GM21367 (cell line): ENCODE results near the gene ANKIB1.
A peak's percentile ranks its signal among the peaks of the same experiment; 100 is the strongest.

Experiments used
- ATAC-seq: cut with Tn5 transposase; IDR thresholded peaks from one replicate; pipeline ENCODE4 v1.9.1; 2021; ENCODE audit not compliant: unreplicated experiment

The ANKIB1 gene

DNA sequence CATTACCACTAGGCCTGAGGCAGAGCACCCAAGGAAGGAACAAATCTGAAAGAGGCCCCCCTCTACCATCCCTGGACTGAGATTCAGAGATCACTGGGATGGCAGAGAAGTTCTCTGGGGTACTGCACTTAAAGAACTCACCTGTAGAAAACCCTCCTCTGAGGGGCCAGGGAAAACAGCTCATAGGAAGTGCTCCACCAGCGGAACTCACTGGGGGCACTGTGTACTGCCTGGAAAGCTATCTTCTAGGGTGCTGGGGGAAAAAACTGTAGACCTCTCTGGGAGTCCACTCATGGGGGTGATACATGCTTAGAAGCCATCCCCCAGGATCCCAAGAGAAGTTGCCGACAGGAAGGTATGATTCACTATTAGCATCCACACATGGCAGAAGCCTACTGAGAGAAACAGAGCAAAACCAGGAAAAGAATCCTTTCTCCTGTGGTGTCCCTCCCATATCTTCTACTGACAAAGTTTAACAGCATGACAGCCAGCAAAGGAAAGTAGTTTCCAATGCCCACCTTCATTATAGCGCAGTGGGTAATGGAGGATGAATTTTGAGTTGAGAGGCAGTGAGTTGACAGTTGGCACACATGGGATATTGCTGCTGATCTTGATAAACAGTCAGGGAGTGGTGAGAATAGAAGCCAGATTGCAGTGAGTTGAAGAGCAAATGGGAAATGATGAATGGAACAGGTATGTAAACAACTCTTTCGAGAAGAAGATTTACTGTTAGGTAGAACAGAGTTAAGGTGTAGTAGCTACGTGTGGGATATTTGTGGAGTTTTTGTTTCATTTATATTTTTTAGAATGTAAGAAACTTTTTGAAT is 20.9 kb downstream of the ANKIB1 start:
- ATAC-seq = no peak

- ATAC-seq = no peak
Measured at GRCh38 chr7:92268921-92269320, 23.1 kb downstream of the ANKIB1 start.

GRCh38 chr7:92275327-92275726 is 29.6 kb downstream of the ANKIB1 start:
- ATAC-seq = no peak

DNA sequence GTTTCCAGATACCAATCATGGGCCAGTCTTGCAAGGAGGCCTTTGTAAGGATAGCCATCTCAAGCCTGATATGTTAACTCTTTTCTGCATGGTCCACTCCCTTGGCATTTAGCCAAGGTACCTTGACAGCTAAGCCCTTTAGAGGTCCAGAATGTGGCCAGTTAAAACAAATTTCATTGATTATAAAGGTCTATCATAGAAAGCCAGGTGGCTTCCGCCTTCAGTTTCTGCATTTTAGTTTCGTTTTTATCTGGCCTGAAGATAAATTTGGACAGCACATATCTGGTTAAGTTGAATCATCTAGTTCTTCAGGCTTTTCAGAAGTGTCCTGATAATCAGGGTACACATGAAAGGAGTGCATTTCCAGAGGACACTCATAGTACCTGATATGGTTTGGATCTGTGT is 30.7 kb downstream of the ANKIB1 start:
- ATAC-seq = peak; percentile 84

- ATAC-seq = no peak
Measured at GRCh38 chr7:92279396-92280031, 33.7 kb downstream of the ANKIB1 start.

DNA sequence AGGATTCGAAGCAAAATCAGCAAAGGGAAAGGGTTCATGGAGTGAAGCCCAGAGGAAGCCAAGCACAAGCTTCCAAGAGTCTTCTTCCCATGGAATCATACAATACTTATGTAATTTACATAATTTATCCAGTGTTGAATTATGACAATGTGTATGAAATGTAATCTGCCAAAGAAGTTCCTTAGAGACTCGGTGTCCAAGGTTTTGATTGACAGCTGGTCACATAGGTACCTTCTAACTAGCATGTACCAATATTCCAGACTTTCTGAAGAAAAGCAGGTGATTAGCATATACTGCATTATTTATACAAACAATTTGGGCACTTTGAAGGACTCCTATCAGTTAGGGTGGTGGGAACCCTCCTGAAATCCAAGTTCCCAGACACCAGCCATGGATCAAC is 35.3 kb downstream of the ANKIB1 start:
- no peak for ATAC-seq

- ATAC-seq = no peak
Measured at GRCh38 chr7:92282221-92282814, 36.5 kb downstream of the ANKIB1 start.

GRCh38 chr7:92282930-92283329 is 37.2 kb downstream of the ANKIB1 start:
- no peak for ATAC-seq

DNA sequence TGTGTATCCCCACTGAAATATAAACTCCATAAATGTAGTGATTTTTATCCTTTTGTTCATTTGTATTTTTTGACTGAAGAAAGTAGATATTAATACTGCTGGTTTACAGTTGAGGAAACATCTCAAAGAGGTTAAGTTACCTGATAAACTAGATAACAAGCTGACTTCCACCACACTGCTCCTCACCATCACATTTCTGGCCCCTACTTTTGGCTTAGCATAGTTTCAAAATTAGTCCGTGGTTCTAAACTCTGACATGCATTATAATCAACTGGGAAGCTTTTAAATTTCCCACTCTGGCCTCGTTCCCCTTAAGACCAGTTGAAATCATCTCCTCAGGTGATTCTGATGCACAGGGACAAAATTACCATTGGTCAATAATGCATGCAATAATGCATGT is 43.5 kb downstream of the ANKIB1 start:
- no peak for ATAC-seq

GRCh38 chr7:92292981-92293380 is 47.2 kb downstream of the ANKIB1 start:
- no peak for ATAC-seq

DNA sequence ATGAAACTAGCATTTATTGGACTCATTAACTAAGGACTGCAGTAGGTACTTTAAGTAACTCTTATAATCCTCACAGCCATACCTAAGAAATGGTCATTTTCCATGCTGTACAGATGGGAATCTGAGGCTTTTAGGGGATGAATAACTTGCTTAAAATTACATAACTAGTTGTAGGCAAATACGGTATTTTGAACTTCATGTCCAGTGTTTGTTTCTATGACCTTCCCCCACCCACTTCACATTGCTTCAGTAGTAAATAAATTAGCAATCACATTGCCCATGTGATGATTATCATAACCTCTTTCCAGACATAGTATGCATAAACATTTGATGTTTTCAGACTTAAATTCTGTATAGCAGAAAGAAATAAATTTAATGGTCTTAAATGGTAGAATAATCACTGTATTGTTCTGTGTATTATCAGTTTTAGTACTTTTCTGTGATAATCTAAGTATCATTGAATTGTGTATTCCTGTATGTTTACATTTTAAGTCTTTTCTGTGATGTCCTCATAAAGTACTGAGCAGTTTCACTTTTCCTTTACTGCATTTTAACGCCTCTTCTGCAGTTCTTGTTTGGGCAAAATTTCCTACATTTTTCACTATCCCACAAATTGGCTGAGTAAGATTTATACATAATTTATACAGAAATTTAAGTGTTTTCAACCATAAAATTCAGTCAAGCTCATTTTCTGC is 48.3 kb downstream of the ANKIB1 start:
- no peak for ATAC-seq

- ATAC-seq = no peak
Measured at GRCh38 chr7:92295391-92295790, 49.6 kb downstream of the ANKIB1 start.

- no peak for ATAC-seq
Measured at GRCh38 chr7:92296235-92296634, 50.5 kb downstream of the ANKIB1 start.

- ATAC-seq = no peak
Measured at GRCh38 chr7:92296880-92297445, 51.2 kb downstream of the ANKIB1 start.

DNA sequence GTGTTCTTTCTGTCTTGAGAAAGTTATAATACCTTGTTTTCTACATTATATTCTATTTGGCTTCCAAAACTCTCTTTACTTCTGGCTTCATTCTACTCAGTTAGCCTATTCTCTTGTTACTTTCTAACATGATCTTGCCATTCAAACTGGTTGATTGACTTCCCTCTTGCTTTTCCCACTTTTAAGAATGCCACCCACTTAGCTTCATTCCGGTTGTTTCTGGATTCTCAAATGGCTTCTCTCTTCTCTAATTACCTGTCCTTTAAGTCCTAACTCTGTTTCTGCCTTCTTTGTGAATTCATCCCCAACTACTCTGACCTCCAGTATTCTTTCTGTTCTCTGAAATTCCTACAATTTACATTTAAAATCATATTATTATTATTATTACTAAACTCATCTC is 52.0 kb downstream of the ANKIB1 start:
- no peak for ATAC-seq

- ATAC-seq = no peak
Measured at GRCh38 chr7:92303761-92304160, 58.0 kb downstream of the ANKIB1 start.

DNA sequence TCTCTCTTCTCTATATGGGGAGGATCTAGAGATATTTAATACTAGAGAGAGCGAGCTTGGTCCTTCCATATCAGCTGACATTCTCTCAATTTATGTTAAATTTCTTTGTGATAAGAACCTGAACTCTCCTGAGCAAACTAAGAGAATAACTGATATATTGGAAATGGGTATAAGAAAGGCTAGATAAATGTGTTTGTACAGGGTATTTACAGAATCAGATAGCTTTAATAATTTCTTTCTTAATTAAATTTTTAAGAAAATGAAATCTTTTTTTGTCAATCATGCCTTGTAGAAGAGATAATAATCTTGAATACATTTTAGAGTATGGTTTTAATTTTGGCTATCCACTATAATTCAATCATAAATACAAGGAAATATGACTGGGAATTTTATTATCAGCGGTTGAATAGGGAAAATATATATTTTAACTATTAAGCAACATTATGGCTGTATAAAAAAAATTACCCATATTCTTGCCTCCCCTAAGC is 58.7 kb downstream of the ANKIB1 start:
- no peak for ATAC-seq

- ATAC-seq = no peak
Measured at GRCh38 chr7:92306153-92306552, 60.4 kb downstream of the ANKIB1 start.

- no peak for ATAC-seq
Measured at GRCh38 chr7:92313055-92313454, 67.3 kb downstream of the ANKIB1 start.

GRCh38 chr7:92319243-92319642 is 73.5 kb downstream of the ANKIB1 start:
- no peak for ATAC-seq

DNA sequence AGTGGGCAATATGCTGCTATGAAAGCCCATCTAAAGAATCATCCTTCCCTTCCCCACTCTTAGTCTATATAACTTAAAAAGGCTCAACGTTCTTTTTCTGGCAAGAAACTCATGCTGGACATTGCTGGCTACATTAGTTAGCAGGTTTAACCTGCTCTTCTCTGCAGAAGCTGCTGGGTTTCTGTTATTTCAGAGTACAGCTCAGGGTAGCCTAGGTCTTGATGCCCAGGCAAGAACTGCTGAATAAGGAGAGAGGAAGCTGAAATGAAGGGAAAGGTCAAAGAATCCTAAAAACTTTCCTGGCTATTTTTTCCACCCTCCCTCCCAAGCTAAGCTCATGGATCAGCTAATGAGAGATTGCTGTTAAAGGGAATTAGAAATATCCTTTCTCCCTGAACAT is 79.4 kb downstream of the ANKIB1 start:
- no peak for ATAC-seq
